Testis (tissue), 3 donors: ENCODE data around the gene LRRC7. TPM values are rescaled to one million over a fixed set of nuclear protein-coding genes. Genes with fewer than 3 reads are reported as not detected.
A peak's percentile ranks its signal among the peaks of the same experiment; 100 is the strongest.

Experiments used
- DNase-seq: peaks from one replicate; pipeline ENCODE4 v3.0.0-alpha.2; 2019
- H3K27ac ChIP-seq, 2 donors: fragments of 200-600 bp; sonication (generic); one replicate each; pipeline ENCODE4 v1.5.1; 2019
- H3K27me3 ChIP-seq: fragments of 200-600 bp; sonication (generic); one replicate; pipeline ENCODE4 v1.5.1; 2019
- H3K36me3 ChIP-seq: fragments of 200-600 bp; sonication (generic); one replicate; pipeline ENCODE4 v1.5.1; 2017; ENCODE audit warnings: low read depth; ENCODE audit errors: missing control alignments
- H3K4me1 ChIP-seq: fragments of 200-600 bp; sonication (generic); one replicate; pipeline ENCODE4 v1.5.1; 2019
- H3K4me3 ChIP-seq, 2 donors: fragments of 200-600 bp; sonication (generic); one replicate each; pipeline ENCODE4 v1.5.1; 2017 to 2019
- H3K9me3 ChIP-seq: fragments of 200-600 bp; sonication (generic); one replicate; pipeline ENCODE4 v1.5.1; 2017
- CTCF ChIP-seq, 3 experiments: fragments of 450-650 bp in 2 of 3; fragments of 200-600 bp in 1 of 3; sonication (generic) in 1 of 3; IDR thresholded peaks; one replicate each; pipeline ENCODE4 v1.5.1; 2016 to 2019; ENCODE audit warnings: antibody characterized with exemption in 3 of 3, mild to moderate bottlenecking in 2 of 3, moderate library complexity in 1 of 3
- POLR2A ChIP-seq: fragments of 450-650 bp; IDR thresholded peaks from one replicate; pipeline ENCODE4 v1.6.1; 2017; ENCODE audit warnings: antibody characterized with exemption, mild to moderate bottlenecking, moderate library complexity
- WGBS, 2 donors: methylation state at CpG; one replicate each; pipeline ENCODE4 v1.1.5; 2018; 5-methylcytosine and 5-hydroxymethylcytosine counted together
- intact Hi-C: fragments of 100-400 bp; cut with DNase I; formaldehyde crosslinking; loops from one replicate; pipeline ENCODE4 v1.15.1; 2023; ENCODE audit warnings: low total_unique reads
- polyA plus RNA-seq: library from polyadenylated mRNA; stranded (reverse); fragments of 350-450 nt; fragmentation: Illumina TruSeq; extraction: RNeasy Lipid Tissue Mini Kit (QIAGEN cat#74804); gene quantifications from one replicate; pipeline ENCODE4 v1.2.3, GENCODE V29; 2014; ENCODE audit warnings: low read depth, low replicate concordance; ENCODE audit not compliant: insufficient read depth
- total RNA-seq, 2 donors: library from RNA; depleted of rRNA; stranded (reverse); fragments of >200 nt; gene quantifications; one replicate each; pipeline ENCODE4 v1.2.3, GENCODE V29; 2016

Gene LRRC7
- total and polyA plus RNA-seq, 3 donors from 2014 or later = 5.2 to 8.0 (median 6.9) TPM

GRCh38 chr1:70142075-70142474, 574.4 kb downstream of the LRRC7 start:
- 40 to 41% methylated on average over 2 of the region's 2 CpGs for WGBS, 2 donors
- Histone ChIP-seq H3K27ac (no peak overlapping the region), H3K36me3 (no peaks in the 10 kb centered on the region), H3K4me3 (no peak overlapping the region), H3K27me3 (no peaks in the 10 kb centered on the region), H3K9me3 (no peaks in the 10 kb centered on the region), H3K4me1 (peaks cover 10% of the 10 kb centered on the region)
- no peak for DNase-seq
- TF ChIP-seq CTCF (IDR thresholded peaks at IDR 0.05) (peak in 2 of 3 experiments; percentile 20 to 35), POLR2A (no peak)
- intact Hi-C loops = no loop called here

GRCh38 chr1:70143048-70143659, 575.4 kb downstream of the LRRC7 start:
- WGBS, 2 donors = 55 to 59% methylated on average over 4 of the region's 4 CpGs
- H3K27ac ChIP-seq = no peak overlapping the region

GRCh38 chr1:70146488-70146887, 578.8 kb downstream of the LRRC7 start:
- no peak overlapping the region for H3K27ac ChIP-seq
- H3K9me3 ChIP-seq = no peaks in the 10 kb centered on the region
- H3K36me3 ChIP-seq = no peaks in the 10 kb centered on the region
- TF ChIP-seq POLR2A (no peak), CTCF (IDR thresholded peaks at IDR 0.05) (no peak)
- H3K4me3 ChIP-seq = no peak overlapping the region
- DNase-seq = no peak
- no peaks in the 10 kb centered on the region for H3K4me1 ChIP-seq
- H3K27me3 ChIP-seq = no peaks in the 10 kb centered on the region
- intact Hi-C loops = no loop called here

More at GRCh38 chr1:70143048-70143659, 575.4 kb downstream of the LRRC7 start:
- H3K4me3 ChIP-seq = no peak overlapping the region
- peaks cover 10% of the 10 kb centered on the region for H3K4me1 ChIP-seq
- no peaks in the 10 kb centered on the region for H3K27me3 ChIP-seq
- TF ChIP-seq CTCF (IDR thresholded peaks at IDR 0.05) = no peak
- TF ChIP-seq POLR2A = no peak
- no peak for DNase-seq
- intact Hi-C loops = no loop called here
- H3K9me3 ChIP-seq = no peaks in the 10 kb centered on the region
- no peaks in the 10 kb centered on the region for H3K36me3 ChIP-seq

GRCh38 chr1:70150444-70150843, 582.7 kb downstream of the LRRC7 start:
- WGBS, 2 donors = 50 to 63% methylated on average over 1 of the region's 1 CpG
- no peaks in the 10 kb centered on the region for H3K36me3 ChIP-seq
- no peaks in the 10 kb centered on the region for H3K9me3 ChIP-seq
- TF ChIP-seq CTCF (IDR thresholded peaks at IDR 0.05) = no peak
- no peak for TF ChIP-seq POLR2A
- intact Hi-C loops = no loop called here
- no peak overlapping the region for H3K4me3 ChIP-seq
- H3K27me3 ChIP-seq = no peaks in the 10 kb centered on the region
- no peak overlapping the region for H3K27ac ChIP-seq
- no peaks in the 10 kb centered on the region for H3K4me1 ChIP-seq
- DNase-seq = no peak

GRCh38 chr1:70153739-70154138, 586.0 kb downstream of the LRRC7 start:
- Histone ChIP-seq H3K27ac (no peak overlapping the region), H3K27me3 (no peaks in the 10 kb centered on the region), H3K9me3 (no peaks in the 10 kb centered on the region), H3K36me3 (no peaks in the 10 kb centered on the region), H3K4me1 (no peaks in the 10 kb centered on the region), H3K4me3 (no peak overlapping the region)
- WGBS, 2 donors = 88 to 90% methylated on average over 3 of the region's 3 CpGs
- TF ChIP-seq POLR2A (no peak), CTCF (IDR thresholded peaks at IDR 0.05) (no peak)
- intact Hi-C loops = no loop called here
- DNase-seq = no peak
